ENCODE data around the gene C19orf38.

- TF ChIP-seq CTCF (IDR thresholded peaks at IDR 0.05; ENCODE audit: extremely low read depth in 1 of 2, insufficient read depth in 1 of 2, low read depth in 1 of 2, low read length in 2 of 2) (no peak), MYC (IDR thresholded peaks at IDR 0.05; ENCODE audit: low read depth, low read length) (no peak), EZH2 (IDR thresholded peaks at IDR 0.05; ENCODE audit: borderline replicate concordance, low read depth, low read length, severe bottlenecking) (no peak)
Measured at GRCh38 chr19:10888421-10888866, 40.2 kb downstream of the C19orf38 start.

Data from endothelial cell of umbilical vein (primary cell).